ENCODE measurements around the gene CYP39A1. TPM values are rescaled to one million over a fixed set of nuclear protein-coding genes. Genes with fewer than 3 reads are reported as not detected.
"Not testable (repeated sequence)": the region's sequence is repeated elsewhere in the genome, so short reads cannot be mapped to it uniquely, and the experiment has no call there.

Gene CYP39A1
- total RNA-seq, 1 experiment from 2014 or later, result not detected

DNA sequence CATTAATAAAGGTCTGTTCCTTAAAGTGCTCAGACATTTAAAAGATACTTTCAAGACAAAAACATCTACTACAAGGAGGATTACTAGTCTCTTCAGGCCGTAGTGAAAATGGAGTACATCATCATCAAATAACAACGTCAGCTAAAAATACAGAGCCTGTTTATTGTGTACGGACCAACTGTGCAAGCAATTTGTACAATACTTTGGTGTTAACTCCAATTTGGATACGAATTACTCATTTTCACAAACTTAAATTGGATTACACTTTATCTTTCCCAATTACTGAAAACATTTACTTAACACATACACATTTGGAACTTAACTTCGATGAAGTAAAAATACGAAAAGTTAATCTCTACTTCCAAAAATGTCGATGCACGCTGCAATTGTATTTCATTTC lies 802 bp downstream of the CYP39A1 start:
- no peak for DNase-seq (ENCODE audit: low spot score)
- no peak for TF ChIP-seq EZH2 (IDR thresholded peaks at IDR 0.05; ENCODE audit: borderline replicate concordance, low read depth, low read length, poor library complexity, severe bottlenecking)
- TF ChIP-seq, protein P1, sequence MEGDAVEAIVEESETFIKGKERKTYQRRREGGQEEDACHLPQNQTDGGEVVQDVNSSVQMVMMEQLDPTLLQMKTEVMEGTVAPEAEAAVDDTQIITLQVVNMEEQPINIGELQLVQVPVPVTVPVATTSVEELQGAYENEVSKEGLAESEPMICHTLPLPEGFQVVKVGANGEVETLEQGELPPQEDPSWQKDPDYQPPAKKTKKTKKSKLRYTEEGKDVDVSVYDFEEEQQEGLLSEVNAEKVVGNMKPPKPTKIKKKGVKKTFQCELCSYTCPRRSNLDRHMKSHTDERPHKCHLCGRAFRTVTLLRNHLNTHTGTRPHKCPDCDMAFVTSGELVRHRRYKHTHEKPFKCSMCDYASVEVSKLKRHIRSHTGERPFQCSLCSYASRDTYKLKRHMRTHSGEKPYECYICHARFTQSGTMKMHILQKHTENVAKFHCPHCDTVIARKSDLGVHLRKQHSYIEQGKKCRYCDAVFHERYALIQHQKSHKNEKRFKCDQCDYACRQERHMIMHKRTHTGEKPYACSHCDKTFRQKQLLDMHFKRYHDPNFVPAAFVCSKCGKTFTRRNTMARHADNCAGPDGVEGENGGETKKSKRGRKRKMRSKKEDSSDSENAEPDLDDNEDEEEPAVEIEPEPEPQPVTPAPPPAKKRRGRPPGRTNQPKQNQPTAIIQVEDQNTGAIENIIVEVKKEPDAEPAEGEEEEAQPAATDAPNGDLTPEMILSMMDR (conservative IDR thresholded peaks at IDR 0.05; ENCODE audit: low read depth, low read length), result no peak
- CTCF ChIA-PET, result no interaction called here
- Histone ChIP-seq H3K4me1 (ENCODE audit: insufficient read depth, low read length, poor library complexity, severe bottlenecking) (no peaks in the 10 kb centered on the region), H3K4me3 (ENCODE audit: low read depth, low read length, poor library complexity, severe bottlenecking) (no peak overlapping the region), H3K36me3 (ENCODE audit: insufficient read depth, low read length, poor library complexity, severe bottlenecking) (no peaks in the 10 kb centered on the region), H3K27me3 (replicated peaks; ENCODE audit: insufficient read depth, low read depth, low read length, poor library complexity) (peaks cover 29% of the 10 kb centered on the region), H3K9me3 (ENCODE audit: low read depth, low read length, poor library complexity, severe bottlenecking) (no peaks in the 10 kb centered on the region), H3K27ac (ENCODE audit: low read depth, low read length, poor library complexity, severe bottlenecking) (no peak overlapping the region)
- no TSS peak for BruUV-seq (replicated peaks)
- intact Hi-C loops (cut with micrococcal nuclease; ENCODE audit: unreplicated experiment), result no loop called here
- POLR2A ChIA-PET (ENCODE audit: low non-redundant PET), result no interaction called here

DNA sequence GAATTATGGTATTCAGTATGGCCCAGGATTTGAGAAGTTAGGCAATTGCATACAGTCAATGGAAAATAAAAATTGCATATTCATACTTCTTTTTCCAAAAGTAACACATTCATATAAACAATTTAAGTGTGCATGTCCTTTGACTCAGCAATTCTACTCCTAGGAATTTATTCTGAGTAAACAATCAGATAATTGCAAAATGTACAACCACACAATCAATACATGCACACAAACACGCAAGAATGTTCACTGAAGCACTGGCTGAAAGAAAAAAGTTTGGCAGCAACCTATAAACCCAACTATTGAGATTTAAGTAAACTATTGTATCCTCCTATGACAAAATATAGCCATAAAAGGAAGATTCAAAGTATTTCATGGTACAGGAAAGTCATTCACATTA lies 1.6 kb downstream of the CYP39A1 start:
- no peaks in the 10 kb centered on the region for H3K4me1 ChIP-seq (ENCODE audit: insufficient read depth, low read length, poor library complexity, severe bottlenecking)
- no peak overlapping the region for H3K4me3 ChIP-seq (ENCODE audit: low read depth, low read length, poor library complexity, severe bottlenecking)
- ChIA-PET POLR2A (ENCODE audit: low non-redundant PET) (no interaction called here), CTCF (no interaction called here)
- H3K9me3 ChIP-seq (ENCODE audit: low read depth, low read length, poor library complexity, severe bottlenecking), result no peaks in the 10 kb centered on the region
- no peak overlapping the region for H3K27ac ChIP-seq (ENCODE audit: low read depth, low read length, poor library complexity, severe bottlenecking)
- no peaks in the 10 kb centered on the region for H3K36me3 ChIP-seq (ENCODE audit: insufficient read depth, low read length, poor library complexity, severe bottlenecking)
- no peak for TF ChIP-seq EZH2 (IDR thresholded peaks at IDR 0.05; ENCODE audit: borderline replicate concordance, low read depth, low read length, poor library complexity, severe bottlenecking)
- TF ChIP-seq, protein P1 (conservative IDR thresholded peaks at IDR 0.05; ENCODE audit: low read depth, low read length), result no peak
- no peak for DNase-seq (ENCODE audit: low spot score)
- BruUV-seq (replicated peaks), result no TSS peak
- intact Hi-C loops (cut with micrococcal nuclease; ENCODE audit: unreplicated experiment), result no loop called here
- H3K27me3 ChIP-seq (replicated peaks; ENCODE audit: insufficient read depth, low read depth, low read length, poor library complexity), result peaks cover 29% of the 10 kb centered on the region

DNA sequence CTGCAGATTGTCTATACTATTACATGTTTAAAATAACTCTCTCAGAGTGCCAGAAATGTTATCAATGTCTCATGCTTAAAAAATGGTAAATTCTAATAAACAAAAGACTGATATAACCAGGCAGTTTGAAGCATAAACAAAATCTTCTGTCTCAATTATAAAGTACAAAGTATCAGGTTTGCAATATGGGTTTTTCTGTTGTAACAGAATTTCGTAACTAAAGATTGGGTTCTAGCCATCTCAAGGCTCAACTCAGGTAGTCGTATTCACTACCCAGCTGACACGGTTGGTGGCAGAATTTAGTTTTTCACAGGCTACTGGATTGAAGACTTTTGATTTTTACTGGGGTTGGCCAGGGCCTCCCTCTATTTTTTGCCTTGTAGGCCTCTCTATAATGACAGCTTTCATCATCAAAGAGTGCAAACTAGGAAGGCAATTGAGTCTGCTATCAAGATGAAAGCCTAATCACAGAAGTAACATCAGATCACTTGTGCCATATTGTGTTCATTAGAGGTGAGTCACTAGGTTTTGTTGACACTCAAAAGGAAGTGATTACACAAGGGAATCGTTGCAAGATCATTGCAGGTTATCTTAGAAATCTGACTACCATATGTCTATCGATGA lies 3.6 kb downstream of the CYP39A1 start:
- ChIA-PET POLR2A (ENCODE audit: low non-redundant PET) (no interaction called here), CTCF (no interaction called here)
- intact Hi-C loops (cut with micrococcal nuclease; ENCODE audit: unreplicated experiment), result no loop called here
- Histone ChIP-seq H3K27ac (ENCODE audit: low read depth, low read length, poor library complexity, severe bottlenecking) (no peak overlapping the region), H3K36me3 (ENCODE audit: insufficient read depth, low read length, poor library complexity, severe bottlenecking) (no peaks in the 10 kb centered on the region), H3K4me1 (ENCODE audit: insufficient read depth, low read length, poor library complexity, severe bottlenecking) (no peaks in the 10 kb centered on the region), H3K27me3 (replicated peaks; ENCODE audit: insufficient read depth, low read depth, low read length, poor library complexity) (peaks cover 16% of the 10 kb centered on the region), H3K9me3 (ENCODE audit: low read depth, low read length, poor library complexity, severe bottlenecking) (no peaks in the 10 kb centered on the region), H3K4me3 (ENCODE audit: low read depth, low read length, poor library complexity, severe bottlenecking) (no peak overlapping the region)
- no peak for TF ChIP-seq EZH2 (IDR thresholded peaks at IDR 0.05; ENCODE audit: borderline replicate concordance, low read depth, low read length, poor library complexity, severe bottlenecking)
- TF ChIP-seq, protein P1 (conservative IDR thresholded peaks at IDR 0.05; ENCODE audit: low read depth, low read length), result no peak
- BruUV-seq (replicated peaks), result no TSS peak
- DNase-seq (ENCODE audit: low spot score), result no peak

DNA sequence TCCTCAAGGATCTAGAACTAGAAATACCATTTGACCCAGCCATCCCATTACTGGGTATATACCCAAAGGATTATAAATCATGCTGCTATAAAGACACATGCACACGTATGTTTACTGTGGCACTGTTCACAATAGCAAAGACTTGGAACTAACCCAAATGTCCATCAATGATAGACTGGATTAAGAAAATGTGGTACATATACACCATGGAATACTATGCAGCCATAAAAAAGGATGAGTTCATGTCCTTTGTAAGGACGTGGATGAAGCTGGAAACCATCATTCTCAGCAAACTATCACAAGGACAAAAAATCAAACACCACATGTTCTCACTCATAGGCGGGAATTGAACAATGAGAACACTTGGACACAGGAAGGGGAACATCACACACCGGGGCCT lies 4.5 kb downstream of the CYP39A1 start:
- H3K9me3 ChIP-seq (ENCODE audit: low read depth, low read length, poor library complexity, severe bottlenecking); H3K36me3 ChIP-seq (ENCODE audit: insufficient read depth, low read length, poor library complexity, severe bottlenecking); POLR2A ChIA-PET (ENCODE audit: low non-redundant PET); H3K4me3 ChIP-seq (ENCODE audit: low read depth, low read length, poor library complexity, severe bottlenecking); H3K4me1 ChIP-seq (ENCODE audit: insufficient read depth, low read length, poor library complexity, severe bottlenecking); CTCF ChIA-PET; DNase-seq (ENCODE audit: low spot score); H3K27me3 ChIP-seq (replicated peaks; ENCODE audit: insufficient read depth, low read depth, low read length, poor library complexity); H3K27ac ChIP-seq (ENCODE audit: low read depth, low read length, poor library complexity, severe bottlenecking); BruUV-seq (replicated peaks); intact Hi-C loops (cut with micrococcal nuclease; ENCODE audit: unreplicated experiment): not testable (repeated sequence)
